Activated T-helper 1 cell treated with anti-CD3 and anti-CD28 coated beads, Interleukin-12 subunit alpha, Interleukin-12 subunit beta, Interleukin-2, Interleukin-4 antibody, amounts not matched to agents 30 ng/mL and 10 ng/mL and 1 ng/mL, durations not matched to agents 14 hours and 24 hours and 36 hours (primary cell): ENCODE data around the gene CALN1. TPM values are rescaled to one million over a fixed set of nuclear protein-coding genes. Genes with fewer than 3 reads are reported as not detected.
"Not testable (repeated sequence)": the region's sequence is repeated elsewhere in the genome, so short reads cannot be mapped to it uniquely, and the experiment has no call there.

Experiments used
- DNase-seq: peaks from one replicate; pipeline ENCODE4 v3.0.0; 2021; ENCODE audit warnings: low spot score
- H3K27ac Mint-ChIP-seq: one replicate; pipeline ENCODE4 v1.8.0; 2021; ENCODE audit warnings: mild to moderate bottlenecking, mixed read lengths
- H3K27me3 Mint-ChIP-seq: one replicate; pipeline ENCODE4 v1.8.0; 2022; ENCODE audit warnings: mild to moderate bottlenecking, moderate library complexity, mixed read lengths; ENCODE audit not compliant: insufficient read depth
- H3K36me3 Mint-ChIP-seq: one replicate; pipeline ENCODE4 v1.8.0; 2021; ENCODE audit warnings: low read depth, mixed read lengths
- H3K4me1 Mint-ChIP-seq: one replicate; pipeline ENCODE4 v1.8.0; 2021; ENCODE audit warnings: low read depth, mixed read lengths
- H3K4me3 Mint-ChIP-seq: one replicate; pipeline ENCODE4 v1.8.0; 2021; ENCODE audit warnings: mild to moderate bottlenecking, moderate library complexity, mixed read lengths
- H3K9me3 Mint-ChIP-seq: one replicate; pipeline ENCODE4 v1.8.0; 2021; ENCODE audit warnings: mixed read lengths
- intact Hi-C: fragments of 100-400 bp; cut with micrococcal nuclease; formaldehyde crosslinking; loops from one replicate; pipeline ENCODE4 v1.15.1; 2024
- total RNA-seq: library from RNA; stranded (reverse); gene quantifications from 2 replicates; pipeline ENCODE4 v1.2.3, GENCODE V29; 2022

Gene CALN1
- total RNA-seq, 1 donor from 2014 or later = not detected

GRCh38 chr7:72078856-72079255 is 333.3 kb downstream of the CALN1 start:
- Mint-ChIP-seq H3K36me3 (no peaks in the 10 kb centered on the region), H3K27ac (no peak overlapping the region), H3K4me3 (no peak overlapping the region), H3K4me1 (no peaks in the 10 kb centered on the region), H3K27me3 (no peaks in the 10 kb centered on the region), H3K9me3 (peaks cover 24% of the 10 kb centered on the region)
- no peak for DNase-seq
- intact Hi-C loops = no loop called here

- Mint-ChIP-seq H3K4me3 (no peak overlapping the region), H3K36me3 (no peaks in the 10 kb centered on the region), H3K9me3 (peaks cover 27% of the 10 kb centered on the region), H3K27me3 (no peaks in the 10 kb centered on the region), H3K27ac (no peak overlapping the region), H3K4me1 (no peaks in the 10 kb centered on the region)
- no peak for DNase-seq
- intact Hi-C loops = no loop called here
These were observed 333.8 kb downstream of the CALN1 start for GRCh38 chr7:72078301-72078700.

GRCh38 chr7:72077786-72078185 is 334.4 kb downstream of the CALN1 start:
- no peaks in the 10 kb centered on the region for H3K27me3 Mint-ChIP-seq
- no peak for DNase-seq
- intact Hi-C loops = no loop called here
- H3K4me3 Mint-ChIP-seq = no peak overlapping the region
- H3K9me3 Mint-ChIP-seq = peaks cover 27% of the 10 kb centered on the region
- no peaks in the 10 kb centered on the region for H3K36me3 Mint-ChIP-seq
- no peak overlapping the region for H3K27ac Mint-ChIP-seq
- H3K4me1 Mint-ChIP-seq = no peaks in the 10 kb centered on the region

- DNase-seq = no peak
- Mint-ChIP-seq H3K4me1 (no peaks in the 10 kb centered on the region), H3K36me3 (no peaks in the 10 kb centered on the region), H3K27ac (no peak overlapping the region), H3K27me3 (no peaks in the 10 kb centered on the region), H3K4me3 (no peak overlapping the region), H3K9me3 (peaks cover 32% of the 10 kb centered on the region)
- intact Hi-C loops = no loop called here
These were observed 339.2 kb downstream of the CALN1 start for GRCh38 chr7:72072901-72073300.

GRCh38 chr7:72069263-72069662 is 342.9 kb downstream of the CALN1 start:
- intact Hi-C loops = no loop called here
- peaks cover 27% of the 10 kb centered on the region for H3K9me3 Mint-ChIP-seq
- no peaks in the 10 kb centered on the region for H3K27me3 Mint-ChIP-seq
- H3K4me3 Mint-ChIP-seq = no peak overlapping the region
- no peak overlapping the region for H3K27ac Mint-ChIP-seq
- no peak for DNase-seq
- H3K36me3 Mint-ChIP-seq = no peaks in the 10 kb centered on the region
- no peaks in the 10 kb centered on the region for H3K4me1 Mint-ChIP-seq

GRCh38 chr7:72065764-72066163 is 346.4 kb downstream of the CALN1 start:
- DNase-seq, H3K4me1 Mint-ChIP-seq, H3K27me3 Mint-ChIP-seq, H3K4me3 Mint-ChIP-seq, intact Hi-C loops, H3K36me3 Mint-ChIP-seq, H3K27ac Mint-ChIP-seq: not testable (repeated sequence)
- peaks cover 16% of the 10 kb centered on the region for H3K9me3 Mint-ChIP-seq

- no peaks in the 10 kb centered on the region for H3K4me1 Mint-ChIP-seq
- no peak overlapping the region for H3K4me3 Mint-ChIP-seq
- no peaks in the 10 kb centered on the region for H3K36me3 Mint-ChIP-seq
- intact Hi-C loops = no loop called here
- peaks cover 20% of the 10 kb centered on the region for H3K9me3 Mint-ChIP-seq
- H3K27ac Mint-ChIP-seq = no peak overlapping the region
- DNase-seq = no peak
- no peaks in the 10 kb centered on the region for H3K27me3 Mint-ChIP-seq
These were observed 347.2 kb downstream of the CALN1 start for GRCh38 chr7:72064916-72065315.

- no peaks in the 10 kb centered on the region for H3K36me3 Mint-ChIP-seq
- peaks cover 15% of the 10 kb centered on the region for H3K9me3 Mint-ChIP-seq
- H3K4me1 Mint-ChIP-seq = no peaks in the 10 kb centered on the region
- DNase-seq = no peak
- H3K4me3 Mint-ChIP-seq = no peak overlapping the region
- H3K27me3 Mint-ChIP-seq = no peaks in the 10 kb centered on the region
- intact Hi-C loops = no loop called here
- no peak overlapping the region for H3K27ac Mint-ChIP-seq
These were observed 348.8 kb downstream of the CALN1 start for GRCh38 chr7:72063330-72063729.

- Mint-ChIP-seq H3K27ac (no peak overlapping the region), H3K36me3 (no peaks in the 10 kb centered on the region), H3K27me3 (no peaks in the 10 kb centered on the region), H3K9me3 (peaks cover 15% of the 10 kb centered on the region), H3K4me1 (no peaks in the 10 kb centered on the region), H3K4me3 (no peak overlapping the region)
- DNase-seq = no peak
- intact Hi-C loops = no loop called here
These were observed 349.5 kb downstream of the CALN1 start for GRCh38 chr7:72062666-72063065.

- Mint-ChIP-seq H3K9me3 (peaks cover 10% of the 10 kb centered on the region), H3K4me1 (no peaks in the 10 kb centered on the region), H3K27me3 (no peaks in the 10 kb centered on the region), H3K36me3 (no peaks in the 10 kb centered on the region), H3K27ac (no peak overlapping the region), H3K4me3 (no peak overlapping the region)
- DNase-seq = no peak
- intact Hi-C loops = no loop called here
These were observed 352.2 kb downstream of the CALN1 start for GRCh38 chr7:72059925-72060324.

- intact Hi-C loops = no loop called here
- Mint-ChIP-seq H3K4me3 (no peak overlapping the region), H3K27me3 (no peaks in the 10 kb centered on the region), H3K27ac (no peak overlapping the region), H3K9me3 (peaks cover 21% of the 10 kb centered on the region), H3K36me3 (no peaks in the 10 kb centered on the region), H3K4me1 (no peaks in the 10 kb centered on the region)
- DNase-seq = no peak
These were observed 353.6 kb downstream of the CALN1 start for GRCh38 chr7:72058579-72058978.

GRCh38 chr7:72057796-72058195 is 354.3 kb downstream of the CALN1 start:
- Mint-ChIP-seq H3K4me3 (no peak overlapping the region), H3K27me3 (no peaks in the 10 kb centered on the region), H3K4me1 (no peaks in the 10 kb centered on the region), H3K9me3 (peaks cover 22% of the 10 kb centered on the region), H3K36me3 (no peaks in the 10 kb centered on the region), H3K27ac (no peak overlapping the region)
- DNase-seq = no peak
- intact Hi-C loops = no loop called here

- no peak overlapping the region for H3K4me3 Mint-ChIP-seq
- no peak overlapping the region for H3K27ac Mint-ChIP-seq
- H3K36me3 Mint-ChIP-seq = no peaks in the 10 kb centered on the region
These were observed 354.9 kb downstream of the CALN1 start for GRCh38 chr7:72057231-72057630.

GRCh38 chr7:72055426-72055825 is 356.7 kb downstream of the CALN1 start:
- no peak overlapping the region for H3K27ac Mint-ChIP-seq
- H3K27me3 Mint-ChIP-seq = no peaks in the 10 kb centered on the region
- DNase-seq = no peak
- no peaks in the 10 kb centered on the region for H3K36me3 Mint-ChIP-seq
- peaks cover 20% of the 10 kb centered on the region for H3K9me3 Mint-ChIP-seq
- intact Hi-C loops = no loop called here
- no peak overlapping the region for H3K4me3 Mint-ChIP-seq
- H3K4me1 Mint-ChIP-seq = no peaks in the 10 kb centered on the region

More at GRCh38 chr7:72057231-72057630, 354.9 kb downstream of the CALN1 start:
- no peak for DNase-seq
- Mint-ChIP-seq H3K27me3 (no peaks in the 10 kb centered on the region), H3K4me1 (no peaks in the 10 kb centered on the region), H3K9me3 (peaks cover 22% of the 10 kb centered on the region)
- intact Hi-C loops = no loop called here
